Karpas-422 (cell line): Measurements from ENCODE around the gene MAPT. TPM values are rescaled to one million over a fixed set of nuclear protein-coding genes. Genes with fewer than 3 reads are reported as not detected.
"Not testable (repeated sequence)": the region's sequence is repeated elsewhere in the genome, so short reads cannot be mapped to it uniquely, and the experiment has no call there.

Experiments
- DNase-seq: peaks from one replicate; pipeline ENCODE4 v3.0.0-alpha.2; 2015
- H2AFZ ChIP-seq: fragments of 200-600 bp; sonication (generic); 2 replicates; pipeline ENCODE4 v1.6.1; 2014; ENCODE audit warnings: antibody characterized with exemption, low read length, mixed read lengths
- H3K27ac ChIP-seq: fragments of 200-600 bp; sonication (generic); 2 replicates; pipeline ENCODE4 v1.5.1; 2014; ENCODE audit warnings: mild to moderate bottlenecking, low read length, moderate library complexity
- H3K27me3 ChIP-seq: fragments of 200-600 bp; sonication (generic); 2 replicates; pipeline ENCODE4 v1.6.1; 2014; ENCODE audit warnings: low read length, mixed read lengths
- H3K36me3 ChIP-seq: fragments of 200-600 bp; sonication (generic); 2 replicates; pipeline ENCODE4 v1.6.1; 2014; ENCODE audit warnings: low read length, mixed read lengths; ENCODE audit not compliant: insufficient read depth
- H3K4me1 ChIP-seq: fragments of 200-600 bp; sonication (generic); 2 replicates; pipeline ENCODE4 v1.6.1; 2014; ENCODE audit warnings: mild to moderate bottlenecking, low read length, mixed read lengths
- H3K4me2 ChIP-seq: fragments of 200-600 bp; sonication (generic); 2 replicates; pipeline ENCODE4 v1.6.1; 2014; ENCODE audit warnings: low read length, low read depth, mild to moderate bottlenecking; ENCODE audit not compliant: poor library complexity, severe bottlenecking
- H3K4me3 ChIP-seq: fragments of 200-600 bp; sonication (generic); 2 replicates; pipeline ENCODE4 v1.5.1; 2014; ENCODE audit warnings: mild to moderate bottlenecking, antibody characterized with exemption, low read length, mixed read lengths
- H3K79me2 ChIP-seq: fragments of 200-600 bp; sonication (generic); 2 replicates; pipeline ENCODE4 v1.6.1; 2014; ENCODE audit warnings: mild to moderate bottlenecking, low read length, mixed read lengths
- H3K9ac ChIP-seq: fragments of 200-600 bp; sonication (generic); 2 replicates; pipeline ENCODE4 v1.6.0; 2014; ENCODE audit warnings: low read length
- H3K9me2 ChIP-seq: fragments of 200-600 bp; sonication (generic), shearing (Covaris generic); replicated peaks from 2 replicates; pipeline ENCODE4 v1.6.0; 2014; ENCODE audit warnings: mild to moderate bottlenecking, low read length, moderate library complexity; ENCODE audit not compliant: insufficient read depth
- H3K9me3 ChIP-seq: fragments of 300-700, 200-600 bp; sonication (generic); 2 replicates; pipeline ENCODE4 v1.6.1; 2014; ENCODE audit warnings: low read length, mixed read lengths
- H4K20me1 ChIP-seq: fragments of 200-600 bp; sonication (generic); 2 replicates; pipeline ENCODE4 v1.6.1; 2014; ENCODE audit warnings: mild to moderate bottlenecking, antibody characterized with exemption, low read length, low read depth; ENCODE audit not compliant: insufficient read depth
- total RNA-seq: library from RNA; depleted of rRNA; stranded (reverse); fragments of >200 nt; shearing (Covaris generic); gene quantifications from 2 replicates; pipeline ENCODE4 v1.2.3, GENCODE V29; 2014; ENCODE audit warnings: low replicate concordance

Gene MAPT
- total RNA-seq, 1 experiment from 2014 or later: 0.15 TPM

GRCh38 chr17:46003907-46004748, 109.8 kb downstream of the MAPT start:
- peaks cover 6% of the 10 kb centered on the region for H3K4me1 ChIP-seq
- H3K36me3 ChIP-seq: no peaks in the 10 kb centered on the region
- H3K4me2 ChIP-seq: no peak overlapping the region
- H3K79me2 ChIP-seq: no peaks in the 10 kb centered on the region
- H4K20me1 ChIP-seq: no peaks in the 10 kb centered on the region
- no peak overlapping the region for H2AFZ ChIP-seq
- no peak for DNase-seq
- no peak overlapping the region for H3K27ac ChIP-seq
- no peaks in the 10 kb centered on the region for H3K9me3 ChIP-seq
- H3K9me2 ChIP-seq: no peaks in the 10 kb centered on the region
- no peak overlapping the region for H3K9ac ChIP-seq
- H3K27me3 ChIP-seq: no peaks in the 10 kb centered on the region
- no peak overlapping the region for H3K4me3 ChIP-seq

DNA sequence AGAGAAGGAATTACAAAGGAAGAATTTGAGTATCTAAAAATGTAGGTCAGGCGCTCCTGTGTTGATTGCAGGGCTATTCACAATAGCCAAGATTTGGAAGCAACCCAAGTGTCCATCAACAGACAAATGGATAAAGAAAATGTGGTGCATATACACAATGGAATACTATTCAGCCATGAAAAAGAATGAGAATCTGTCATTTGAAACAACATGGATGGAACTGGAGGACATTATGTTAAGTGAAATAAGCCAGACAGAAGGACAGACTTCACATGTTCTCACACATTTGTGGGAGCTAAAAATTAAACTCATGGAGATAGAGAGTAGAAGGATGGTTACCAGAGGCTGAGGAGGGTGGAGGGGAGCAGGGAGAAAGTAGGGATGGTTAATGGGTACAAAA, 111.7 kb downstream of the MAPT start:
- not testable (repeated sequence) for H3K36me3 ChIP-seq, H3K4me1 ChIP-seq, H3K4me2 ChIP-seq, H3K27ac ChIP-seq, DNase-seq, H3K79me2 ChIP-seq, H2AFZ ChIP-seq, H4K20me1 ChIP-seq, H3K9me2 ChIP-seq, H3K4me3 ChIP-seq, H3K9ac ChIP-seq, H3K27me3 ChIP-seq, H3K9me3 ChIP-seq

DNA sequence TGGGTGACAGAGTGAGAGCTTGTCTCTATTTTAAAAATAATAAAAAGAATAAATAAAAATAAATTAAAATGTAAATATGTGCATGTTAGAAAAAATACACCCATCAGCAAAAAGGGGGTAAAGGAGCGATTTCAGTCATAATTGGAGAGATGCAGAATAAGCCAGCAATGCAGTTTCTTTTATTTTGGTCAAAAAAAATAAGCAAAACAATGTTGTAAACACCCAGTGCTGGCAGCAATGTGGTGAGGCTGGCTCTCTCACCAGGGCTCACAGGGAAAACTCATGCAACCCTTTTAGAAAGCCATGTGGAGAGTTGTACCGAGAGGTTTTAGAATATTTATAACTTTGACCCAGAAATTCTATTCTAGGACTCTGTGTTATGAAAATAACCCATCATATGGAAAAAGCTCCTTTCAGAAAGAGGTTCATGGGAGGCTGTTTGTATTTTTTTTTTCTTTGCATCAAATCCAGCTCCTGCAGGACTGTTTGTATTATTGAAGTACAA, 113.2 kb downstream of the MAPT start:
- H3K79me2 ChIP-seq: no peaks in the 10 kb centered on the region
- H3K4me1 ChIP-seq: peaks cover 6% of the 10 kb centered on the region
- no peak overlapping the region for H3K4me3 ChIP-seq
- no peaks in the 10 kb centered on the region for H3K27me3 ChIP-seq
- no peaks in the 10 kb centered on the region for H3K9me3 ChIP-seq
- H3K27ac ChIP-seq: no peak overlapping the region
- no peak for DNase-seq
- H3K9ac ChIP-seq: no peak overlapping the region
- H3K36me3 ChIP-seq: no peaks in the 10 kb centered on the region
- H3K4me2 ChIP-seq: no peak overlapping the region
- no peak overlapping the region for H2AFZ ChIP-seq
- no peaks in the 10 kb centered on the region for H3K9me2 ChIP-seq
- no peaks in the 10 kb centered on the region for H4K20me1 ChIP-seq

- H3K79me2 ChIP-seq: no peaks in the 10 kb centered on the region
- no peak overlapping the region for H3K4me2 ChIP-seq
- no peaks in the 10 kb centered on the region for H4K20me1 ChIP-seq
- no peak overlapping the region for H3K27ac ChIP-seq
- no peaks in the 10 kb centered on the region for H3K27me3 ChIP-seq
- no peak overlapping the region for H3K9ac ChIP-seq
- no peaks in the 10 kb centered on the region for H3K9me2 ChIP-seq
- H3K4me1 ChIP-seq: peaks cover 6% of the 10 kb centered on the region
- no peaks in the 10 kb centered on the region for H3K36me3 ChIP-seq
- H2AFZ ChIP-seq: no peak overlapping the region
- H3K4me3 ChIP-seq: no peak overlapping the region
- no peaks in the 10 kb centered on the region for H3K9me3 ChIP-seq
- no peak for DNase-seq
These were observed 114.2 kb downstream of the MAPT start for GRCh38 chr17:46008591-46008990.

GRCh38 chr17:46009681-46010596, 115.6 kb downstream of the MAPT start:
- Histone ChIP-seq H3K27me3 (no peaks in the 10 kb centered on the region), H3K27ac (no peak overlapping the region)
- no peak for DNase-seq

GRCh38 chr17:46010597-46011186, 116.3 kb downstream of the MAPT start:
- no peak for DNase-seq
- Histone ChIP-seq H3K27ac (no peak overlapping the region), H3K9me3 (no peaks in the 10 kb centered on the region), H3K9me2 (no peaks in the 10 kb centered on the region), H3K36me3 (no peaks in the 10 kb centered on the region), H3K4me1 (no peaks in the 10 kb centered on the region), H3K4me2 (no peak overlapping the region), H2AFZ (no peak overlapping the region), H3K9ac (no peak overlapping the region), H4K20me1 (no peaks in the 10 kb centered on the region), H3K79me2 (no peaks in the 10 kb centered on the region), H3K4me3 (no peak overlapping the region), H3K27me3 (no peaks in the 10 kb centered on the region)

More at GRCh38 chr17:46009681-46010596, 115.6 kb downstream of the MAPT start:
- Histone ChIP-seq H3K79me2 (no peaks in the 10 kb centered on the region), H3K4me3 (no peak overlapping the region), H3K4me1 (no peaks in the 10 kb centered on the region), H3K9me2 (no peaks in the 10 kb centered on the region), H3K36me3 (no peaks in the 10 kb centered on the region), H3K4me2 (no peak overlapping the region), H3K9ac (no peak overlapping the region), H4K20me1 (no peaks in the 10 kb centered on the region), H3K9me3 (no peaks in the 10 kb centered on the region), H2AFZ (no peak overlapping the region)

- no peak overlapping the region for H3K27ac ChIP-seq
- H3K9me2 ChIP-seq: no peaks in the 10 kb centered on the region
- H2AFZ ChIP-seq: no peak overlapping the region
- no peak overlapping the region for H3K9ac ChIP-seq
- H3K4me2 ChIP-seq: no peak overlapping the region
- no peaks in the 10 kb centered on the region for H3K79me2 ChIP-seq
- H3K27me3 ChIP-seq: no peaks in the 10 kb centered on the region
- DNase-seq: no peak
- no peaks in the 10 kb centered on the region for H3K4me1 ChIP-seq
- no peaks in the 10 kb centered on the region for H3K36me3 ChIP-seq
- H4K20me1 ChIP-seq: no peaks in the 10 kb centered on the region
- H3K9me3 ChIP-seq: no peaks in the 10 kb centered on the region
- no peak overlapping the region for H3K4me3 ChIP-seq
These were observed 117.6 kb downstream of the MAPT start for GRCh38 chr17:46011711-46012505.
